SIG-M5 (cell line): ENCODE results near the gene HAAO.

ENCODE experiments used
- DNase-seq: peaks from one replicate; lab custom pipeline; 2025; lab: John Stamatoyannopoulos, UW

The HAAO gene

DNA sequence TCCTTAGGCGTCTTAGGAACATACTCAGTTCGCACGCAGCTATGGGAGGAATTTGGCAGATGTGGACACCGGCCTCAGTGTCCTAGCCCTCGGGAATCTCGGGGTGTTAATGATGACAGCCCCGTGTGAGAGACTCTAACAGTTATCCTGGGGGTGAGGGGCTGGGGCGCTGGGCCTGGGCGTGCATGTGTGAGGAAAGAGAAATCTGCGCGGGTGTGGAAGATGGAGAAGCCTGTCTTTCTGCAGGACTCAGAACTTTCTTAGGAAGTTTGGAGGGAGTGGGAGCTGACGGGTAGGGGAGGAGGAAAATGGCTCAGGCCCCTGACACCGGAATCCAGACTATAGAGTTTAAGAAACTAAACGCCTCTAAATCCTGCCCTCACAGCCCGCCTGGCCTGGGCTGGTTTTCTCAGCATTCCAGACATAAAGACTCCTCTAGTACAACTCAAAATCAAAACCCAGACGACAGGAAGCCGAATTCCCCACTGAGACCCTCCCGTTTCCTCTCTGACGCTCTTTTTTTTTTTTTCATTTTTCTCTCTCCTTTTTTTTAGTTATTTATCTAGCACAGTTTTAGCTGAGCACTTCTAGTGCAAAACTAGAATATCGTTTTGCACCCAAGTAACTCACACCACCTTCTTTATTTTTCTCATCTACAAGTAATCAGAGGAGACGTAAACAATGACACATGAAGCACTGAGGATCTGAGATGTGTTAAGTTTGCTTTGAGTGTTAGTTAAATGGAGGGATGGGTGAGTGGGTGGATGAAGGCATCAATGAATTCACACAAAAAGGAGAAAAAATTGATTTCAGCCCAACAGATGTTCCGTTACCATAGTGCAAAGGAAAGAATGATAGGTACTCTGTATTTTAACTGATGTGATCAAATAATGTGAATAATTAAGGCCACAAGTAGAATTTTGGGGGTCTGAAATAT lies 1.2 kb upstream of the HAAO start:
- no peak for DNase-seq

DNA sequence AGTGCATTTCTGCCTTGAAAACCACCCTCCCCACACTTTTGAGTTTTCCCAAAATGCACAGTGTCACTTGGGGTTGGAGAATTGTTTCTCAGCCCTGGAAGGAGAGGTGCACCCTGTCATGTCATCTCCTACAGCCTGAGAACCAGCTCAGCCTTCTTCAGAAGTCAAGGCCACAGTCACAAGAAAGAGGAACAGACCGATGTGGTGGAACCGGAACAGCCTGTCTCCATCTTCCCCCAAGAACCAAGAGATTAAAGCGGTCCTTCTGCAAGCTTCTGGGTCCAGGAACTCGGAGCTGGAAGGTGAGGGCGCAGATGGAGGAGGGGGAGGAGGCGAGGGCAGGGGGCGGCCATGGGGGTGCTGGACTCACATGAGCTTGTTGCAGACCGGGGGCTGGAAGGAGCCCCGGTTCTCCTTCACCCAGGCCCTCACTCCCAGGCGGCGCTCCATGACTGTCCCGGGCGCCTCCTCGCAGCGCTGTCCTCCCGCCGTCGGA lies 248 bp downstream of the HAAO start:
- peak; percentile 59 for DNase-seq

DNA sequence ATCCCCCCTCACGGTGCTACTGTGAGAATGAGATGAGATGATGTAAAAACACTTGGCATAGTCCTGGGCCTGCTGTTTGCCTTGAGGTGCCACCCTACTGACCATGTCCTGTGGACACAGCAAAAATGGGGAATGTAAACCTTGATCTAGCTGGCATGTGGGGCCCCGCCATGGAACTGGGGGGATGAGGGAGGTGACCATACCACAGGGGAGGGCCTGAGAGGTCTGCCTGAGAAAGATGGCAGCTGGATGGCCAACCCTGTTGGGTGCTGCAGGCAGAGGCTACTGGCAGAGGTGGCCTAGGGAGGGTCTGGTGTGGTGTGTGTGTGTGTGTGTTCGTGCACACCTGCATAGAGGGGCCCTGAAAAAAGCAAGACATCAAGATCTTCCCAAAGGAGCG lies 777 bp downstream of the HAAO start:
- DNase-seq, result no peak

DNA sequence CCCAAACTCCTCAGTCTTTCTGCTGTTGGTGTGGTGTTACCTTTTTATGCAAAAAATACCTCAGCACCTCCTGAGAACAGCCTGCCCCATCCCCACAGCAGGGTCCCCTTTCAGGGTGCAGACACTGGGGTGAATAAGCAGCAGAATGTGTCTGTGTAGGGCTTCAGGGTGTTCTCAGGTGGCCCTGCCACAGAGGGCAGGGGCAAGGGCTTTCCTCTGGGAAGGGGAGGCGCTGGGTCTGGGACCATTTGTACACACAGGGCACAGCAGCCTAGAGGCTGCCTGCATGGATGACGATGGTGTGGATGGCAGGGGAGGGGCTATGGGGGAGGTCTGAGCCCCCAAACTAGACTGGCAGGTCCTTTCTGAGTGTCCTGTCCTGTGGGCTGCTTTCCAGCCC lies 2.6 kb downstream of the HAAO start:
- DNase-seq, result no peak

DNA sequence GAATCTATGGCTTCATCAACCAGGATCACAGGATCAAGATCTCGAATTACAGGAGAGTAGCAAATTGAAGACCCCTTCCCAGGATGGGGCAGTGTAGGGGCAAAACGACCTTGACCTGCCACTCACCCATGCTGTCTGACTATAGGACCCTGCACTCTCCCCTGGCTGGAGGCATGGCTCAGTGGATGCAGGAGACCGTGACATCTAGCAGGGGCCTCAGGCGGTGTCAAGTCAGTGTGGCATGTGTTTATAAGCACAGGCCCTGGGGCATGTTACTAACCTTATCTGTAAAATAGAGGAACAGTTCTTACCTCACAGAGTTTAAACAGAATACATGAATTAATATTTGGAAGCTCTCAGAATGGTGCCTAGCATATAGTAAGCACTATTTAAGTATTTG lies 3.5 kb downstream of the HAAO start:
- no peak for DNase-seq

DNA sequence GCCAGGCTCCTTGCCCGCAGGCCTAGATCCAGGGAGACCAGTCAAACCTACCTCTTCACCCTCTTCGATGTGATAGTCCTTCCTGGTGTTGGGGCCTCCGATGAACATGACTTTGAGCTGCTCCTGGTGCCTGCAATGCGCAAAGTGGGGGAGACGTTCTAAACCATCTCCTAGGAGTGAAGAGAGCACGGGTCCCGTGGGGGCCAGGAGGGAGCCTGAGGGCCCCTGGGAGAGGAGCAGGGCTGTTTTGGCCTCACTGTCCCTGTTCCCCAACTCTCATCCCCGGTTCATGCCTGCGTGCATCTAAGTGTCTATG lies 3.9 kb downstream of the HAAO start:
- no peak for DNase-seq

DNA sequence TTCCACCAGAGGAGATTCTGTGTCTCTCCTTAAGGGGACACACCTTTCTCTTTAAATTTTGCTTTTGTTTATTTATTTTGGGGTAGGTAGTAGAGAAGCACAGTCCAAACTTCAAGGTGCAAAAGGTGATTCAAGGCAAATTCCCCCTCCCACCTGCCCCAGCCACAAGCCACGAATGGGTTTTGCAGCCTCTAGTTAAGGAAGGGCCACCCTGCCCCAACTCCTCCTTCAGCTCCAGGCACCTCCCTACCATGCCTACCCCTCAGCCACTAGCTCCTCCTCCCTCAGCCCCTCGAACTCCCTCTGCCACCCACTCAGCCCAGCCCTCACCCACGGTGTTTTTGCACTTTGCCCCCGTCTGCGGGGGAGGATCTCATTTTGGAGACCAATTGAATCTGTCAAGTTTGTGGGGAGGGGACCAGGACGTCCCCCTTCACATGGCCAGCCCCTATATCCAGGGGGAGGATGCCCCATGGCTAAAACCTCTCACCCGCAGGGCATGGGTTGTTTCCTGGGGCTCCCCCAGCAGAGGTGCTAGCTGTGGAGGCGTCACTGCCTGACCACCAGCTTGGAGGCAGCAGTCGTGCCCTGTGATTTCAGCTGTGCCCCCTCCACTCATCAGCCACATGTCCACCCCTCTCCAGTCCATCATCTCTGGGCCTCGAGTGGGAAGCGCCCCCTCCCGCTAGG lies 4.5 kb downstream of the HAAO start:
- DNase-seq, result no peak

DNA sequence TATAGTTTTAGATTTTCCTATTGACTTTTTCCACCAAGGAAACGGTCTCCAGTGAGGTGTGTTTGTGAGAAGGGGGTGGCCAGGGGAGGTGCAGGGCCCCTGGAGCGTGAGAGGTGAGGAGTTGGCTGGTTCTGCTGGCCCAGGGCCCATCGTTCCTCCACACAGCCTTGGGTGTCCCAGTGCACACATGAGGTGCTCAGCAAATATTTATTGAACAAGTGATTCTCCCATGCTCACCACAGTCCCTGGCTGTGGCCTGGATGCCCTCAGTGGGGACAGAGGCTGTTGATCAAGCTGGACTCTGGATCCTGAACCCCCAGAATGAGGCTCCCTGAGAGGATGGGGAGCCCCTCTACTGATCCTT lies 5.0 kb downstream of the HAAO start:
- DNase-seq, result no peak

DNA sequence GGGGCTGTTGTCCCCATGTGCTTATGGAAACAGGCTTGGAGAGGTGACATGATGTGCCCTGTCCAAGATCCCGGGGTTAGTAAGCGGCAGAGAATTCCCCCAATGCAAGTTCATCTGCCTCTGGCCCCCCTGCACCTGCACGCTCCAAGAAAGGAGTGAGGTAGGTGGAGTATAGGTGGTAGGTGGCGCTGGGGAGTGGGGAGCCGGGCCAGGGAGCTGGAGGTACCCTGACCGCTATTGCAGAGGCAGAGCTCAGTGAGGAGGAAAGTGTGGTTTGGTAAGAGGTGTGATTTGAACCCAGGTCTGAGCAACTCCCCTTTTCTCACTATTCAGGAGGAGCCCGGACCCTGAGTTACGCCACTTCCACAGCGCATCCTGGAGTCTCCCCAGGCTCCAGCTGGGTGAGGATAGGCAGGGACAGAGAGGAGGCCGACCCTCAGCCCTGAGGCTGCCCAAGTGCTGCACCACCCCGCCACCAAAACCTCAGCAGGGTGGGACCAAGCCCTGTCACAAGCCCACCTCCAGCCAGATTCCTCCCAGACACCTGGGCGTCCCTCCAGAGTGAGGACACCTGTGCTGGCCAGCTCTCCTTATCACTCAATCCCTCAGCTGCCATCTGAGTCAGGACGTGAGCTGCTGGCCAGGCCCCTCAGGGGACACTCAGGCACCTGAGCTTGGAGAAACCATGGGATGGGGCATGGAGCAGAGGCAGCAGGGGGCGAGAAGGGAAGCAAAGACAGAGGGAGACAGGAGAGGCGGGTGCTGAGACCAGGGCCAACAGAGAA lies 5.6 kb downstream of the HAAO start:
- DNase-seq, result no peak

DNA sequence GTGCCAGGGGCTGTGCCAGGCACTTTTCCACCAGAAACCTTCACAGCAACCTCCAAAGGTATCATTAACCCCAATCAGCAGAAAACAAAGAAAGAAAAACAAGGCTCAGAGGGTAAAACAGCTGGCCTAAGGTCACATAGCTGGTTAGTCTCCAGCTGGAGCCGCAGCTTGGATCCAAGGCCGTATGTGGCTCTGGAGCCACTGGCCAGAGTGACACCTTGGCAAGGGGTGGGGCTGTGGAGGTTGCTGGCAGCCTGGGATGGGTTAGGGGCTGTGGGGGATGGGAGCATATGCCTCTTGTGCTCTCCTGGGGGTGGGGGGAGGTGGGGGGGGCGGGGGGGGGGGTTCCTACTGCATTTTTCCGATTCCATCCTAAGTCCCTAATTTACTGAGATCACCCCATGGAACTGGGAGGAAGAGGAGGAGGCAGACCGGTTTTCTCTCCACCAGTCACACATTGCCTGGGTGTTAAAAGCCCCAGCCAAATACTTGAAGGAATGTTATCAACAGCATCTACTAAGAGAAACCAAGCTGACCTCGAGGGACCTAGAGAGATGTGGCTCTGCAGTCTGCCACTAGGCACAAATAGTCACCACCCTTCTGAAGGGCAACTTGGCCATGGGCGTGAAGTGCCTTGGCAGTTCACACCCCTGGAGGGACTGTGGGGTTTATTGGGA lies 8.0 kb downstream of the HAAO start:
- no peak for DNase-seq

DNA sequence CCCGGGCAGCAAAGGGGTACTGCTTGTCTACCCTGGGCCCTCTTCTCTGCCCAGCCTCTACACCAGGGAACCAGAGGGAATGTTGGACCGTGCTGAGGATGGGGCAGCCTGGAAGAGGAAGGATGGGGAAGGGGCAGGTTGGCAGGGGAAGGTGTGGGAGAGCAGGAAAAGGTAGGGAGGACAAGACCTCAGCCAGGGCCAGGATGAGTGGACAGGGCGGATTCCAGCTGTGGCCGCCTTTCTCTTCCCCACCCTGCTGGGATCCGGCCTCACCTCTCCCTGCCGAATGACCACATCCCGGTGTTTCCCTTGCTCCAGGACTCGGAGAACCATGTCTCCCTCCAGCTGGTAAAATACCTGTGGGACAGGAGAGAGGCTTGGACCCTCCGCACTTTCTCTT lies 8.9 kb downstream of the HAAO start:
- DNase-seq, result no peak

DNA sequence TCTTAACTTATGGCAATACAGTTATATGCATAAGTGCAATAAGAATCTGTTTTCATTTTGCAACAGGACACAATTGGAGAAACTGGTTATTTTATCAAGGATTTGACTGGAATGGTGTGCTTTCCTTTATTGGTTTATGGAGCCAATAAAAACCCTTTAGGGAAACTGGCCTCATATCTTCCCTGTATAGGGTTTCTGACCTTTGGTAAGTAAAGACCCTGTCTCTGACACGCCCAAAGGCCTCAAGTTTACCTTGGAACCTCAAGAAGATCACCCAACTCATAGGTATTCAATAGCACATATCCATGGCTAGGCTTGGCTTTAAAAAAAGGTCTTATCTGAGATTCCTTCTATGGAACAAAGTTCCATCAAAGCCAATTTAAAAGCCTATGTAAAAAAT lies 11.2 kb downstream of the HAAO start:
- no peak for DNase-seq

DNA sequence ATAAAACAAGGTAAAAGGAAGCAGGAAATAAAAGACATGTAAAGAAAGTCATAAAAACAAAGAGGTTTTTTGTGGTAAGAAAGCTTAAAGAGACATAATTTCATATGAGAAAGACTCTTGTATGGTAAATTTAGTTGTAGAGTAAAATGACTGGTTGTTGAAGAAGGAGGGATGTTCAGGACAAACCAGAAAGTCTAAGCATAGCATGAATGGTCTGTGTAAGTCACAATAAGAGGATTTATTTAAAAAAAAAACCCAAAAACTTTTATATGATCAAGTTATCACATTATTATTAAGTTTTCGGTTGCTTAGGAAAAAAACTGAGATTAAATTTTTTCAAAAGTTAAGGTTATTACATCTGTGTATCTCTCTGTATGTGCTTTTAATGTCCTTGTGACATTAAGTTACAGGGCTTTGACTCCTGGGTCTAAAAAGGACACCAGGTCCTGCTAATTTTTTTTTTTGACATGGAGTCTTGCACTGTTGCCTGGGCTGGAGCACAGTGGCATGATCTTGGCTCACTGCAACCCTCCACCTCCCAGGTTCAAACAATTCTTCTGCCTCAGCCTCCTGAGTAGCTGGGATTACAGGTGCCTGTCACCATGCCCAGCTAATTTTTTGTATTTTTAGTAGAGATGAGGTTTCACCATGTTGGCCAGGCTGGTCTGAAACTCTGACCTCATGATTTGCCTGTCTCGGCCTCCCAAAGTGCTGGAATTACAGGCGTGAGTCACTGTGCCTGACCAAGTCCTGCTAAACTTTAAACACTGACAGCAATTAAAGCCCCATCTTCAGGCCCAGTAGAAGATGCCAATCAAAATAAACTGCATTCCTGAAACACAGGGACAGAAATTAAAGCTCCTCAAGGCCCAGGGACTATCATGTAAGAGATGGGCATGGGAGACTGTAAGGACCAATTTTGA lies 14.2 kb downstream of the HAAO start:
- no peak for DNase-seq

DNA sequence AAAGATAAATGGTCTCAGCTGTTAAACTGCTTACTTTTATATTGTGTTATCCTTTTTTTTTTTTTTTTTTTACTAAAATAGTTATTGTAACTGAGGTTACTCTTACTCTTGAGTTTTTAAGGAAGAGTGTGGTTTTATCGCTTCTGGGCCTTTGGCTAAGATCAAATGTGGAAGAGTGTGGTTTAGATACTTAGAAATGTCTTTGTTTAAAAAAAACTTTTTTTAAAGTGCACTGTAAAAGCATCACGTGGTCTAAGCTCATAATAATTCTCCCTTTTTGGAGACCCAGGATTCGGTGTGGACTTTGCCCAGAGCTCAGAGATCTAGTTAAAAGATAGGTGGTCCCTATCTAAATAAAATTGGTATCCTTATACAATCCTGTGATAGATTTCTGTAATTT lies 16.6 kb downstream of the HAAO start:
- no peak for DNase-seq

DNA sequence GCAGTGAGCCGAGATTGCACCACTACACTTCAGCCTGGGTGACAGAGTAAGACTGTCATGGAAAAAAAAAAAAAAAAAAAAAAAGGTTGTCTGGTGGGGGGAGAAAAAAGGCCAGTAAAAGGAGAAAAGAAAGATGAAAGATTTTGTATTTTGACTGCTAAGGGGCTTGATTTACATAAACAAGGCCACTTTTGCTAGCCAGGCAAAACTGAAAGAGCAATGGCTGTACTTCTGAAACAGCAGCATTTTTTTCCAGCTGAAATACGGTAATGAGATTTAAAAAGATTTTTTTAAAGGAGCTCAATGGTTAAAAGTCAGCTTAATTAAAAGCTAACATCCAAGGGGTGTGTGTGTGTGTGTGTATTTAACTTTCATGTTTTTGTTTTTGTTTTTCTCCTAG lies 17.2 kb downstream of the HAAO start:
- no peak for DNase-seq

DNA sequence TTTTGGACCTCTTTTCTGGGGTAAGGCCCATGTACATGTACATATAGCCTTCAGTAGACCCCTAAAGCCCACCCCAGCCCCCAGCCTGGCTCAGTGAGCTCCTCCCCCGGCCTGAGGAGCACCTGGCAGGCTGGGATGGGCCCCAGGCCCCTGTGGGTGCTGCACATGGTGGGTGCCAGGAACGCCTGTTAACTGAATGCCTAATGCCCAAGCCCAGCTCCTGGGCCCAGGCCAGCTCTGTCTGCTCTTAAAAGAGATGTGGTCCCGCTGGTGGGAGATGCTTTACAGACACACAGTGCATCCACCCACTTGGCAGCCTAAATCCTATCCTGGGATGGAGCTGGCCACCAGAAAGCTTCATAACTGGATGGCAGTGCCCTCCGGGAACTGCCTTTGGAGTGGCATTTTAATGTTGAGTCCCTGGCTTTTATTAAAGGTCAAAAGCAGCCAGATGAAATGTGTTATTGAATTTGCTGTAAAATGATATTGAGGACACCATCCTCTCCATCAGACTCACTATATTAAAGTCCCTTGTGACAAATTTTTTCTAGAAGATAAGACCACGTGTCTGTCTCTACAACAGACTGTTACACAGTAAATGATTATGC lies 20.7 kb downstream of the HAAO start:
- no peak for DNase-seq

DNA sequence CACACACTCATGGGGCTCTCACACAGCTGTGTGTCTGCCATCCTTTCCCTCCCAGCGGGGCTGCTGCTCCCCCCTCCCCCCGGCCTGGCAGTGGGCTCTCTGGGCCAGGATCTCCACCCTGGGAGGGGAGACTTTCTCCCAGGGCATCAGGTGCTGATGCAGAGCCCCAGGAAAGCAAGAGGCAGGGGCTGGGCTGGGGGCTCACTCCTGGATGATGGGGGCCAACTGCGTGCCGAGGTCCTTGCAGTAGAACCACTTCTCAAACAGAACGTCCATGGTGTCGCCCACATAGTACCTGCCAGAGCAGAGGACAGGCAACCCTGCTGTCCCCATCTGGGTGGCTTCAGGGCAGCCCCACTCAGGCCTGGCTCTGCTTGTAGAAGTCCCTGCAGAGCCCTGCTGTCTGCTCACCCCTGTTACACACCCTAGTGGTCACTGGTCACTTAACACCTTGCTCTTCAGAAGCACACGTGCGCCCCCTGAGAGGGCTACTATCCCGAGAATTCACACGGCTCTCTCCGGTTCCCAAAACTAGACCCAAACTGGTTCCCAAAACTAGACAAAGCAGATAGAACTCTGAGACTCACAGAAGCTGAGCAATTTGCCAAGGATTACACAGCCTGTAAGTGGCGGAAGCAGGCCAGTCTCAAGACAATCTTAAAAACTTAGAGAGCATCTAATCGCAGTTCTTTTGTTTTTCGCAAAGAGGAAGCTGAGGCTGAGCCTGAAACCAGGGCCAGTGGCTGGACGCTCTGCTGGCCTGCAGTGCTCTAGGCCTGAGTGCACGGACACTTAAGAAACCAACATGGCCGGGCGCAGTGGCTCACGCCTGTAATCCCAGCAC lies 21.9 kb downstream of the HAAO start:
- DNase-seq, result no peak

DNA sequence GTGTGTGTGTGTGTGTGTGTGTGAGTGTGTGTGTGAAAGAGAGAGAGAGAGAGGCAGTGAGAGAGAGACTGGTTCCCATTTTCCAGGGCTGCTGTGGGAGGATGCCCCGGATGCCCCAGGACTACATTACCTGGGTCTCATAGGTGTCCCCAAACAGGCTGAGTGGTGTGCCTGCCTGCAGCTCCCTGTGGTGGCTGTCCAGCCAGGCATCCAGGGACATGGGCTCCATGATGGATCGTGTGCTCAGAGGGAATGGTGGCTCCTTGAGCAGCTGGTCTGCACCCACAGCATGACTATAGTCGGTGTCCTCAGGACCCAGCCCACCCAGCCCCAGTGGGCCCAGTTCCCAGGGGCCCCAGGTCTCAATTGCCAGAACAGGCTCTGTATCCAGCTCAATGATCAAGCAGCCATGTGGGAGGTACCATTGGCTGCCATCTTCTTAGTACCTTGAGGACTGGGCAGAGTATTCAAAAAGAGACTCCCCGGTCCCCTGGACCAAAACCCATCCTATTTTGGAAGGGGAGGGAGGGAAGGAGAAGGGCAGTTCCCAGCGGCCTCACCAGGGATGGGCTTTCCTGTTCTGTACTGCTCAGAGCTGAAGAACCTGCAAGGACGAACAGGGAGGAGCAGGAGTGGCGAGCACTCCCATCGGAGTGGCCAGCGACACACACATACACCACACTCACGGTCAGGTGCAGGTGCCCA lies 22.6 kb downstream of the HAAO start:
- DNase-seq, result no peak

DNA sequence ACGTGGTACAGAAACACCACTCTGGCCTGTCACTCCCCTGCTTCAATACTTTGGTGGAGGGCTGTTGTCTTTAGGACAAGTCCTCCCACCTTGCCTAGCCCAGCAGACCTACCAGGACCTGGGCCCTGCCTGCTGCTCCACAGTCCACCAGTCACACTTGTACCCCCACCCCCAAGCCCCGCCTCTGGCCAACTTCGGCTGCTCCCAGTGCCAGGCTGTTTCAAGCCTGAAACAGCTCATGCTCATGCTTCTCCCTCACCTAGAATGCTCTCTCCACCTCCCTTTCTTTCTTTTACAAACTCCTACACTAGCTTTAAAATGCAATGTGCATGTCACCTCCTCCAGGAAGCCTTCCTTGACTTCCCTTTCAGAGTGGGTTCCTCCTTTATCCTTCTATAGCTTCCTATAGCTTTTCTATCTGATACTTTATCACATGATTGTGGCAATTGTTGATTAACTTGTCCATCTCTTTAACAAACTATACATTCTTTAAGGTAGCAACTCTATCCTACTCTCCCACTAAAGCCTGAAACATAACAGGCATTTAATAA lies 23.6 kb downstream of the HAAO start:
- DNase-seq, result no peak
